ENCODE data around the gene COLEC12.

GRCh38 chr18:427005-427404 is 73.5 kb downstream of the COLEC12 start:
- TF ChIP-seq HOXA7 (CRISPR knock-in tag; IDR thresholded peaks at IDR 0.05; ENCODE audit: borderline replicate concordance) (no peak), ZNF514 (tag by site-specific recombination; IDR thresholded peaks at IDR 0.05) (no peak), ZNF10 (tag by site-specific recombination; IDR thresholded peaks at IDR 0.05) (no peak)

All from HEK293 (cell line).